Lower lobe of right lung (tissue), 2 donors: Measurements from ENCODE around the gene SPZ1. TPM values are rescaled to one million over a fixed set of nuclear protein-coding genes. Genes with fewer than 3 reads are reported as not detected.
"Not testable (repeated sequence)": the region's sequence is repeated elsewhere in the genome, so short reads cannot be mapped to it uniquely, and the experiment has no call there.

Experiments
- ATAC-seq, 2 donors: fragments of 200-7000 bp; cut with Tn5 transposase; one replicate each; pipeline ENCODE4 v1.9.1; 2020 to 2022; ENCODE audit warnings: mild to moderate bottlenecking in 2 of 2, moderate library complexity in 2 of 2
- DNase-seq: peaks from one replicate; pipeline ENCODE4 v3.0.0-alpha.2; 2020
- H3K27ac ChIP-seq: fragments of 200-600 bp; one replicate; pipeline ENCODE4 v1.8.0; 2022
- H3K27me3 ChIP-seq: fragments of 200-600 bp; one replicate; pipeline ENCODE4 v1.8.0; 2022; ENCODE audit warnings: low read depth
- H3K36me3 ChIP-seq: fragments of 200-600 bp; one replicate; pipeline ENCODE4 v1.8.0; 2022; ENCODE audit warnings: mild to moderate bottlenecking
- H3K4me1 ChIP-seq: fragments of 200-600 bp; one replicate; pipeline ENCODE4 v1.8.0; 2022
- H3K4me3 ChIP-seq: fragments of 200-600 bp; one replicate; pipeline ENCODE4 v1.8.0; 2022; ENCODE audit warnings: mild to moderate bottlenecking
- H3K9me3 ChIP-seq: fragments of 200-600 bp; one replicate; pipeline ENCODE4 v1.8.0; 2022
- intact Hi-C: fragments of 100-400 bp; cut with DNase I; formaldehyde crosslinking; loops from one replicate; pipeline ENCODE4 v1.11.0; 2022
- long read RNA-seq: library from polyadenylated mRNA; unstranded; transcript quantifications from one replicate; pipeline ENCODE4 v2.0.0, GENCODE V29; 2021
- total RNA-seq: library from RNA; stranded (reverse); fragmentation: NEBNext Ultra II Directional; extraction: Animal tissue kit (Norgen Biotek cat#: 25700); gene quantifications from one replicate; pipeline ENCODE4 v1.2.1, GENCODE V29; 2021
- TF ChIP-seq, protein P1 (sequence below): fragments of 200-600 bp; IDR thresholded peaks from one replicate; pipeline ENCODE4 v1.8.0; 2022; ENCODE audit warnings: antibody characterized with exemption, mild to moderate bottlenecking
- donor health status: DM: no; HTN: yes; CAD: no; lungs with severe emphysema.

The SPZ1 gene, protein sequence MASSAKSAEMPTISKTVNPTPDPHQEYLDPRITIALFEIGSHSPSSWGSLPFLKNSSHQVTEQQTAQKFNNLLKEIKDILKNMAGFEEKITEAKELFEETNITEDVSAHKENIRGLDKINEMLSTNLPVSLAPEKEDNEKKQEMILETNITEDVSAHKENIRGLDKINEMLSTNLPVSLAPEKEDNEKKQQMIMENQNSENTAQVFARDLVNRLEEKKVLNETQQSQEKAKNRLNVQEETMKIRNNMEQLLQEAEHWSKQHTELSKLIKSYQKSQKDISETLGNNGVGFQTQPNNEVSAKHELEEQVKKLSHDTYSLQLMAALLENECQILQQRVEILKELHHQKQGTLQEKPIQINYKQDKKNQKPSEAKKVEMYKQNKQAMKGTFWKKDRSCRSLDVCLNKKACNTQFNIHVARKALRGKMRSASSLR
- total RNA-seq: not detected
- long read RNA-seq: 0 reads

DNA sequence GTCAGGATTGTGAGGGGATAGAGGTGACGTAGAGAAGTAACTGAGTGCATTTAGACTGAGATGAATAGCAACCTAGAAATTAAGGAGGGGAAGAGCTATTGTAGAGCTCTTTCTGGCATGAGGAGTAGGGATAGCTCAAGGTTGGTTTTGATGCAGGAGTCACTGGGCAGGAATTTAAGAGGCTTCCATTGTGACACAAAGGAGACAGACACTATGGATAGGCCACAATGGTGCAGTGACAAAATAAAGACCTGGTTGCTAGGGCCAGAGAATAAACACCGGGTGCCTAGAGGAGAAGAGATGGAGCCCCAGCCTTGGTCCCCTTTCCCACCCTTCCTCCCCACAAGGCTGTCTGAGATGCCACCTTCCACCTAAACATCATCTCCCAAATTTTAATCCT is at the start of gene SPZ1:
SPZ1 (plus strand) TSS at position 301 of the 400 bp plus-strand sequence. CDS start 214 bp downstream, outside the sequence.
- no peak for DNase-seq
- no peaks in the 10 kb centered on the region for H3K9me3 ChIP-seq
- ATAC-seq: no peak
- H3K36me3 ChIP-seq: no peaks in the 10 kb centered on the region
- no peak within 1 kb of the TSS for H3K4me3 ChIP-seq
- H3K27me3 ChIP-seq: no peaks in the 10 kb centered on the region
- TF ChIP-seq, protein P1, sequence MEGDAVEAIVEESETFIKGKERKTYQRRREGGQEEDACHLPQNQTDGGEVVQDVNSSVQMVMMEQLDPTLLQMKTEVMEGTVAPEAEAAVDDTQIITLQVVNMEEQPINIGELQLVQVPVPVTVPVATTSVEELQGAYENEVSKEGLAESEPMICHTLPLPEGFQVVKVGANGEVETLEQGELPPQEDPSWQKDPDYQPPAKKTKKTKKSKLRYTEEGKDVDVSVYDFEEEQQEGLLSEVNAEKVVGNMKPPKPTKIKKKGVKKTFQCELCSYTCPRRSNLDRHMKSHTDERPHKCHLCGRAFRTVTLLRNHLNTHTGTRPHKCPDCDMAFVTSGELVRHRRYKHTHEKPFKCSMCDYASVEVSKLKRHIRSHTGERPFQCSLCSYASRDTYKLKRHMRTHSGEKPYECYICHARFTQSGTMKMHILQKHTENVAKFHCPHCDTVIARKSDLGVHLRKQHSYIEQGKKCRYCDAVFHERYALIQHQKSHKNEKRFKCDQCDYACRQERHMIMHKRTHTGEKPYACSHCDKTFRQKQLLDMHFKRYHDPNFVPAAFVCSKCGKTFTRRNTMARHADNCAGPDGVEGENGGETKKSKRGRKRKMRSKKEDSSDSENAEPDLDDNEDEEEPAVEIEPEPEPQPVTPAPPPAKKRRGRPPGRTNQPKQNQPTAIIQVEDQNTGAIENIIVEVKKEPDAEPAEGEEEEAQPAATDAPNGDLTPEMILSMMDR: no peak
- no peaks in the 10 kb centered on the region for H3K4me1 ChIP-seq
- intact Hi-C loops: no loop called here
- H3K27ac ChIP-seq: no peak within 1 kb of the TSS

DNA sequence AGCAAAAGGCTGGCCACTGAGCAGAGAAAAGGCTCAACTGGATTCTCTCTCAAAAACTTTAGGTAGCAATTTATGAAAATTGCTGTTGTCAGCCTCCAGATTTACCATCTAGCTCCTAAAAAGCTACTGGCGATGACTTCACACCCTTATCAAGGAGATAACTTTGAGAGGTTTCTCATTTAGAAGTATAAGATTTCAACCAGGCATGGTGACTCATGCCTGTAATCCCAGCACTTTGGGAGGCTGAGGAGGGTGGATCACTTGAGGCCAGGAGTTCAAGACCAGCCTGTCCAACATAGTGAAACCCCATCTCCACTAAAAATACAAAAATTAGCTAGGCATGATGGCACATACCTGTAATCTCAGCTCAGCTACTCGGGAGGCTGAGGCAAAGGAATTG is 49.3 kb upstream of the SPZ1 start:
- ATAC-seq, H3K4me1 ChIP-seq, H3K27me3 ChIP-seq, intact Hi-C loops, H3K9me3 ChIP-seq, DNase-seq, H3K36me3 ChIP-seq, H3K27ac ChIP-seq, H3K4me3 ChIP-seq: not testable (repeated sequence)

DNA sequence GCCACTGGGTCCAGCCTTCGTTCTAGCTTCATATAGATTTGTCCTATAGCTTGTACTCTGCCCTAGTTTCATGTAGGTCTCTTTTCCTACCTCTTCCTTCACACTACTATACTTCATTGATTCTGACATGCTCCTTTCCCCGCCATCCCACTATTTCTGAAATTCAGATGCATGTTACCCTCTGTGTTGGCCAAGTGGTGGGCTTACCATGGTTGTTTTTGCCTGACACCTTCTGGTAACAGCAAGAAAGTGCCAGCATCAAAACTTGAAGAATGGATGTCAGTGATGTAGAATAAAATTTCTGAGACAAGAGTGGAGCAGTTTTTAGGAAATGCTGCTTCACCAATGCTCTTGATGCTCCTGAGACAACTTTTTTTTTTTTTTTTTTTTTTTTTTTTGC is 44.5 kb upstream of the SPZ1 start:
- Histone ChIP-seq H3K36me3 (no peaks in the 10 kb centered on the region), H3K27me3 (no peaks in the 10 kb centered on the region), H3K4me1 (no peaks in the 10 kb centered on the region), H3K4me3 (no peak overlapping the region), H3K9me3 (no peaks in the 10 kb centered on the region), H3K27ac (no peak overlapping the region)
- DNase-seq: no peak
- ATAC-seq: peak in 1 of 2 donors; percentile 40
- TF ChIP-seq, protein P1: peak; percentile 34
- intact Hi-C loops: no loop called here

DNA sequence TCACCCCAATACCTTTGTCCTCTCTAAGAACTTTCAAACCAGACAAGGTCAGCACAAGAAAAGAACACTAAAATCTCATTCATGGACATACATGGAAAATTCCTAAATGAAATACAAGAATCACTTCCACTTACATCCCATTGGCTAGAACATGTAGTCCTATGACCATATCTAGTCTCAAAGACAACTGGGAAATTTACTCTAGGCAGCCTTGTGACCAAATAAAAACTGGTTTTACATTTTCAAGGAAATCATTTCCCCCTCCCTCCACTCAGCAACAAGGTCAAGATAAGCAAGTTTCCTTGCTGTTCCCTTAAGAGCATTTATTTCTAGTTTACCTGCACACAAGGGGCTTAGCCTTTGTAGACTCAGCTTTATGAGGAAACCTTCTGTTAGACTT is 43.6 kb upstream of the SPZ1 start:
- intact Hi-C loops: no loop called here
- TF ChIP-seq, protein P1: no peak

DNA sequence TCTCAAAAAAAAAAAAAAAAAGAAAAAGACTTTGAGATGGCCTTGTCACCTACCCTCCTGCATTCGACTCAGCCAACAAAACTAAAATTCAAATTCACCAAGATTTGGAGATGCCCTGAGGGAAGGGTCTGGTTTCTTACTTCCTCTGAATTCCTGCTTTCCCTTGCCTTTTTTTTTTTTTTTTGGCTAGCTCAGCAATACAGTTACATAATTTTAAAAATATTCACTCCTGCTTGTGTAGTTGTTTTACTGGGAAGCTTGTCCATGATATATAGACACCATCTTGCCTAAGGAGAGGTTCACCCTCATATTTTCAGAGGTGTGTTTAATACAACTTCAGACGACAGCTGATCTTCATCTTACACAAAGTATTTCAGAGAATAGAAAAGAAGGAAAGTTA is 42.6 kb upstream of the SPZ1 start:
- intact Hi-C loops: no loop called here
- DNase-seq: no peak
- no peak overlapping the region for H3K27ac ChIP-seq
- H3K4me3 ChIP-seq: no peak overlapping the region
- no peaks in the 10 kb centered on the region for H3K27me3 ChIP-seq
- H3K4me1 ChIP-seq: no peaks in the 10 kb centered on the region
- TF ChIP-seq, protein P1: no peak
- no peak for ATAC-seq
- no peaks in the 10 kb centered on the region for H3K9me3 ChIP-seq
- no peaks in the 10 kb centered on the region for H3K36me3 ChIP-seq

More for the DNA sequence above, 43.6 kb upstream of the SPZ1 start:
- H3K4me1 ChIP-seq: no peaks in the 10 kb centered on the region
- H3K27me3 ChIP-seq: no peaks in the 10 kb centered on the region
- ATAC-seq (no peak), DNase-seq (no peak)
- H3K27ac ChIP-seq: no peak overlapping the region
- H3K36me3 ChIP-seq: no peaks in the 10 kb centered on the region
- H3K9me3 ChIP-seq: no peaks in the 10 kb centered on the region
- H3K4me3 ChIP-seq: no peak overlapping the region

DNA sequence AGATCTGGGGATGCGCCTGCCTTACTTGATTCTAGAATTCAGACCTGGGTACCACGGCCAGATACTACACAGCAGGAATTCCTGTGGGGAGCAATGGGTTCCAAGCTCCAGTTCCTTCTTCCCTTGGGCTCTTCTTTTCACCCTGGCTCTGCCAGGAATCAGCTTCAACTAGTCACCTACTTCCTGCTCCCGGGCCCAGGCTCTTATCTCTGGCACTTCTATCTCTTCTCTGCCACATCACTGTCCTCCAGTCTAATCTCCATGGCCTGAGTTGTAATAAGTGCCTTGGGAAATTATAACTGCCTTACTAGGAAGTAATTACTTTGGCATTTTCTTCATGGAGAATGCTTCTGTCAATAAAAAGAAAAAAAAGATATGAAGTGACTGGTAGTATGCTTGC is 37.7 kb upstream of the SPZ1 start:
- Histone ChIP-seq H3K4me1 (no peaks in the 10 kb centered on the region), H3K36me3 (no peaks in the 10 kb centered on the region), H3K4me3 (no peak overlapping the region), H3K27me3 (no peaks in the 10 kb centered on the region), H3K27ac (no peak overlapping the region), H3K9me3 (no peaks in the 10 kb centered on the region)
- TF ChIP-seq, protein P1: no peak
- no peak for ATAC-seq
- DNase-seq: no peak
- intact Hi-C loops: no loop called here
